OCI-LY1 (cell line): Measurements from ENCODE around the gene JCAD.

ENCODE experiments used
- H2AFZ ChIP-seq: fragments of 200-600 bp; sonication (generic), shearing (Covaris generic); 2 replicates; pipeline ENCODE4 v1.6.0; 2014; ENCODE audit warnings: antibody characterized with exemption, mild to moderate bottlenecking, low read length
- H3F3A ChIP-seq: fragments of 200-600 bp; sonication (generic), shearing (Covaris generic); 2 replicates; pipeline ENCODE4 v1.6.0; 2014; ENCODE audit warnings: mild to moderate bottlenecking, antibody characterized with exemption, low read length, moderate library complexity; ENCODE audit not compliant: insufficient read depth
- H3K27ac ChIP-seq: fragments of 200-600 bp; sonication (generic); 2 replicates; pipeline ENCODE4 v1.5.1; 2014; ENCODE audit warnings: low read length, mixed run types, mild to moderate bottlenecking, low read depth; ENCODE audit not compliant: poor library complexity, severe bottlenecking
- H3K27me3 ChIP-seq: fragments of 200-600 bp; sonication (generic); 2 replicates; pipeline ENCODE4 v1.6.0; 2014; ENCODE audit warnings: antibody characterized with exemption, mild to moderate bottlenecking, low read length, moderate library complexity; ENCODE audit not compliant: insufficient read depth
- H3K36me3 ChIP-seq: fragments of 200-600 bp; sonication (generic); 2 replicates; pipeline ENCODE4 v1.6.1; 2014; ENCODE audit warnings: mild to moderate bottlenecking, antibody characterized with exemption, low read length, moderate library complexity, mixed read lengths; ENCODE audit not compliant: insufficient read depth
- H3K4me1 ChIP-seq: fragments of 200-600 bp; sonication (generic); 2 replicates; pipeline ENCODE4 v1.5.1; 2014; ENCODE audit warnings: mild to moderate bottlenecking, low read length, moderate library complexity; ENCODE audit not compliant: insufficient read depth, severe bottlenecking
- H3K4me2 ChIP-seq: fragments of 200-600 bp; sonication (generic), shearing (Covaris generic); 2 replicates; pipeline ENCODE4 v1.6.1; 2014; ENCODE audit warnings: low read length
- H3K4me3 ChIP-seq: fragments of 200-600 bp; sonication (generic); 2 replicates; pipeline ENCODE4 v1.5.1; 2014; ENCODE audit warnings: low read length, low read depth, mild to moderate bottlenecking, mixed read lengths; ENCODE audit not compliant: poor library complexity, severe bottlenecking
- H3K79me2 ChIP-seq: fragments of 200-600 bp; shearing (Covaris generic); 2 replicates; pipeline ENCODE4 v1.6.1; 2016; ENCODE audit warnings: mixed run types, low read length, mixed read lengths; ENCODE audit not compliant: insufficient read depth
- H3K9ac ChIP-seq: fragments of 200-600 bp; sonication (generic), shearing (Covaris generic); 2 replicates; pipeline ENCODE4 v1.6.1; 2014; ENCODE audit warnings: mild to moderate bottlenecking, low read length, mixed read lengths
- H3K9me2 ChIP-seq: fragments of 200-600 bp; sonication (generic), shearing (Covaris generic); 2 replicates; pipeline ENCODE4 v1.6.1; 2014; ENCODE audit warnings: low read depth, mild to moderate bottlenecking, low read length, mixed read lengths
- H3K9me3 ChIP-seq: fragments of 200-600 bp; shearing (Covaris generic); 2 replicates; pipeline ENCODE4 v1.6.1; 2014; ENCODE audit warnings: low read length, mixed read lengths
- H4K20me1 ChIP-seq: fragments of 200-600 bp; sonication (generic), shearing (Covaris generic); 2 replicates; pipeline ENCODE4 v1.6.0; 2016; ENCODE audit warnings: mild to moderate bottlenecking, low read length; ENCODE audit not compliant: insufficient read depth
- EZH2 ChIP-seq: fragments of 200-600 bp; sonication (generic), shearing (Covaris generic); IDR thresholded peaks from 2 replicates; pipeline ENCODE4 v1.8.0; 2017; ENCODE audit warnings: borderline replicate concordance, mixed run types, mild to moderate bottlenecking, antibody characterized with exemption, low read length, moderate library complexity, mixed read lengths
- TF ChIP-seq, protein P1 (sequence below): fragments of 200-600 bp; sonication (generic), shearing (Covaris generic); IDR thresholded peaks from 2 replicates; pipeline ENCODE4 v1.5.1; 2017; ENCODE audit warnings: mild to moderate bottlenecking, antibody characterized with exemption, low read length, moderate library complexity, mixed read lengths

JCAD gene

DNA sequence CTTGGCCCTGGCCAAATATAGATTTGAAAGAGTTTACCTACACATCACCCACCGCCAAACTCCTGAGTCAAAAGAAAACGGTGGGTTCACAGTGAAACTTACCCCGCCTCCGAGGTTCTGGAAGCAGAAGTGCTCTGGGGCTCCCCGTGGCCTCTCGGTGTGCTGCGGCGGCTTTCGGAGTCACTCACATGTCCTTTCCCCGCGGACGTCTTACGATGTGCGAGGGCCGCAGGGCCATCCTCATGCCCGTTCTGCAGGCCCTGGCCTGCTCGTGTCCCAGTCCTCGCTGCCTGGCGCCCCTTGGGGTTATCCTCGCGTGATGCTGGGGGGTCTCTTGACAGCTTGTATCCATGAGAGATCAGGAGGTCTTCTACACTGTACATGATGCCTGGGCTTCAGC is 12.0 kb downstream of the JCAD start:
- Histone ChIP-seq H3K4me2 (no peak overlapping the region), H3K27me3 (peaks cover 3% of the 10 kb centered on the region; the same call in 1 of the 2 replicates), H3K27ac (no peak overlapping the region), H3K9ac (no peak overlapping the region), H3K4me1 (no peaks in the 10 kb centered on the region), H4K20me1 (no peaks in the 10 kb centered on the region), H3K79me2 (no peaks in the 10 kb centered on the region), H3K9me2 (no peaks in the 10 kb centered on the region), H3F3A (no peaks in the 10 kb centered on the region), H3K36me3 (no peaks in the 10 kb centered on the region), H3K9me3 (no peaks in the 10 kb centered on the region), H3K4me3 (no peak overlapping the region), H2AFZ (no peak overlapping the region)
- TF ChIP-seq, protein P1, sequence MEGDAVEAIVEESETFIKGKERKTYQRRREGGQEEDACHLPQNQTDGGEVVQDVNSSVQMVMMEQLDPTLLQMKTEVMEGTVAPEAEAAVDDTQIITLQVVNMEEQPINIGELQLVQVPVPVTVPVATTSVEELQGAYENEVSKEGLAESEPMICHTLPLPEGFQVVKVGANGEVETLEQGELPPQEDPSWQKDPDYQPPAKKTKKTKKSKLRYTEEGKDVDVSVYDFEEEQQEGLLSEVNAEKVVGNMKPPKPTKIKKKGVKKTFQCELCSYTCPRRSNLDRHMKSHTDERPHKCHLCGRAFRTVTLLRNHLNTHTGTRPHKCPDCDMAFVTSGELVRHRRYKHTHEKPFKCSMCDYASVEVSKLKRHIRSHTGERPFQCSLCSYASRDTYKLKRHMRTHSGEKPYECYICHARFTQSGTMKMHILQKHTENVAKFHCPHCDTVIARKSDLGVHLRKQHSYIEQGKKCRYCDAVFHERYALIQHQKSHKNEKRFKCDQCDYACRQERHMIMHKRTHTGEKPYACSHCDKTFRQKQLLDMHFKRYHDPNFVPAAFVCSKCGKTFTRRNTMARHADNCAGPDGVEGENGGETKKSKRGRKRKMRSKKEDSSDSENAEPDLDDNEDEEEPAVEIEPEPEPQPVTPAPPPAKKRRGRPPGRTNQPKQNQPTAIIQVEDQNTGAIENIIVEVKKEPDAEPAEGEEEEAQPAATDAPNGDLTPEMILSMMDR: no peak
- no peak for TF ChIP-seq EZH2

DNA sequence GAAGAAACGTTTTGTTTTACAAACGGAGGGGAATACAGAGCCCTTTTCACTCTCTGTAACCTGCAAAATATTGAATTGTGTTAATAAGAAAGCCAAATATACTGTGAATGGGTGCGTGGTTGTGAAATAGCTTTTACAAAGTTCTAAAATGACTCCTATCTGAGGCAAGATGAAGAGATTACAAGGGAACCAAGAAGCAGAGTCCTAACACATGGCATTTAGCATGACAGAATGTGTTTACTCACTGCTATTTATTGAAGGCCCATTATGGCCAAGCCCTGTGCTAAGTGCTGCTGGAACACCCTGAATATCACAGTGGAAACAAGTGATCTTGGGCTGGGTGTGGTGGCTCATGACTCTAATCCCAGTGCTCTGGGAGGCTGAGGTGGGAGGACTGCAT is 12.9 kb downstream of the JCAD start:
- Histone ChIP-seq H3K27ac (no peak overlapping the region), H3F3A (no peaks in the 10 kb centered on the region), H4K20me1 (no peaks in the 10 kb centered on the region), H3K36me3 (no peaks in the 10 kb centered on the region), H3K9me3 (no peaks in the 10 kb centered on the region), H3K27me3 (peaks cover 3% of the 10 kb centered on the region; the same call in 1 of the 2 replicates), H3K4me1 (no peaks in the 10 kb centered on the region), H3K9me2 (no peaks in the 10 kb centered on the region), H3K79me2 (no peaks in the 10 kb centered on the region), H3K4me3 (no peak overlapping the region), H3K9ac (no peak overlapping the region), H2AFZ (no peak overlapping the region), H3K4me2 (no peak overlapping the region)
- TF ChIP-seq, protein P1: no peak
- TF ChIP-seq EZH2: no peak

DNA sequence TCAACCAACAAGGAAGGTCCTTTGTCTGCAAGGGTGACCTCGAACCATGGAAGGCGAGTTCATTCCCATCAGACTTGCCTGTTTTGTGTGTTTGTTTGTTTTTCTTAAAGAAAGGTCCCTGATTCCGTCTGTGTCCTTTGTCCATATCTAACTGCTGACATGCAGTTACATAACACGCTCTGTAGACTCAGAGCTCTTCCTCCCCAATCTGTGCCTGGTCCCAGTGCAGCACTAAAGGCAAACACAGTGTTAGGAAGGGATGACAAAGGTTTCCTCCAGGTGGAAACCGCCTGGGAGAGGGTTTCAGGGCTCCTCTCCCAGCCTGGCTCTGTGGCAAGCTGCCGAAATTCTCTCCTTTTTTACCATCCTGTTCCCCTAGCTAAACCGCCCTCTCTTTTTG is 13.4 kb downstream of the JCAD start:
- Histone ChIP-seq H3K27ac (no peak overlapping the region), H3K4me3 (no peak overlapping the region), H3K79me2 (no peaks in the 10 kb centered on the region), H3K36me3 (no peaks in the 10 kb centered on the region), H3K27me3 (peaks cover 3% of the 10 kb centered on the region; the same call in 1 of the 2 replicates), H2AFZ (no peak overlapping the region), H3K4me1 (no peaks in the 10 kb centered on the region), H3K9me3 (no peaks in the 10 kb centered on the region), H3F3A (no peaks in the 10 kb centered on the region), H3K9me2 (no peaks in the 10 kb centered on the region), H3K4me2 (no peak overlapping the region), H4K20me1 (no peaks in the 10 kb centered on the region), H3K9ac (no peak overlapping the region)
- no peak for TF ChIP-seq EZH2
- TF ChIP-seq, protein P1: no peak
